Measurements from ENCODE around the gene AHNAK.

AHNAK gene

DNA sequence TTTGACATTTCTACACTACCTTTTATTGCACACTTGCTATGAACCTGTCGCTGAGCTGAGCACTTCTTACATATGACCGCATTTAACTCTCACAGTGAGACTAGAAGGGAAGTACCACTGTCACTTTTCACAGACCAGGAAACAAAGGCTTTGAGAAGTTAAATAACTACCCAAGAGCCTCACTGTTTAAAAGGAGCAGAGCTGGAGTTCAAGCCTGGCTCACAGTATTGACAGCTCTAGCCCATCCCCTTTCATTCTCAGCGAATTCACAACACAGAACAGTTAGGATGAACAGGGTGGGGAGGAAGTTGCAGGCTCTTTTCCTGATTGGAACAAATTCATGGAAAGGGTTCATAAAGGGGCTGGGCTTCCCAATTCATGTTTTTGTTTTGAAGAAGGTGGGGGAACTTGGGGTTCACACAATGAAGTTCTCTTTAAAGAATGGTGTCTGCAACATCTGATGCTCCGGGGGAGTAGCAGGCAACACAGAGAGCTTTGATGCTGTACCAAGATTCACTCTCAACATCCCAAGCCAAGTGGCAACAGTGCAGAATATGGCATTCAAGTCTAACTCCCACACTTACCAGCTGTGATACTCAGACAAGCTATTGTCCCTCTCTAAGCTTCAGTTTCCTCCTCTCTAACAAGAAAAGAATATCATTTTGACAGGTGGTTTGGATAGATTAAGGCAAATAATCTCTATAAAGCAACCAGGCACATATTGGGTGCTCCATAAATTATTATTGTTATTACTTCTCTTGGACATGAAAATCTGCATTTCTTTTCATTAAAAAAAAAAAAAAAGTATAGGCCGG lies 110.6 kb downstream of the AHNAK start:
- DNase-seq (ENCODE audit: low read depth) = no peak

DNA sequence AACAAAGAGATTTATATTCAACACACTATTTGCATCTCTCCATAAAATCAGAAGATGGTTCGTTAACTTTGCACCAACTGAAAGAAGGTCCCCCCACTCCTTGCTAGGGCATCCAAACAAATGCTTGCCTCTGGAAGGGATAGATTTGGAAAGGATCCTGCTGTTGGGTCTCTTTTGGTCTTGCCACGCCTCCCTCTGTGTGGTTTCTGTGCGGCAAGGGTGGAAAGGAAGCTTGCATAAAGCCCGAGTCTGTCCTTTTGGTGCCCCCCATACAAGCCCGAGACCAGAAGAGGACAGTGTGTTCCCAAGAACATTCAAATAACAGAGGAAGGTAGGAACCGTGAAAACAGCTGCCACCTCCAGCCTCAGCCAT lies 112.7 kb downstream of the AHNAK start:
- DNase-seq (ENCODE audit: low read depth) = no peak

GRCh38 chr11:62433141-62433903 lies 113.3 kb downstream of the AHNAK start:
- no peak for DNase-seq (ENCODE audit: low read depth)

GRCh38 chr11:62432695-62433094 lies 113.9 kb downstream of the AHNAK start:
- DNase-seq (ENCODE audit: low read depth) = no peak

GRCh38 chr11:62431171-62431901 lies 115.3 kb downstream of the AHNAK start:
- no peak for DNase-seq (ENCODE audit: low read depth)

- no peak for DNase-seq (ENCODE audit: low read depth)
These were observed 116.2 kb downstream of the AHNAK start for GRCh38 chr11:62430425-62430824.

DNA sequence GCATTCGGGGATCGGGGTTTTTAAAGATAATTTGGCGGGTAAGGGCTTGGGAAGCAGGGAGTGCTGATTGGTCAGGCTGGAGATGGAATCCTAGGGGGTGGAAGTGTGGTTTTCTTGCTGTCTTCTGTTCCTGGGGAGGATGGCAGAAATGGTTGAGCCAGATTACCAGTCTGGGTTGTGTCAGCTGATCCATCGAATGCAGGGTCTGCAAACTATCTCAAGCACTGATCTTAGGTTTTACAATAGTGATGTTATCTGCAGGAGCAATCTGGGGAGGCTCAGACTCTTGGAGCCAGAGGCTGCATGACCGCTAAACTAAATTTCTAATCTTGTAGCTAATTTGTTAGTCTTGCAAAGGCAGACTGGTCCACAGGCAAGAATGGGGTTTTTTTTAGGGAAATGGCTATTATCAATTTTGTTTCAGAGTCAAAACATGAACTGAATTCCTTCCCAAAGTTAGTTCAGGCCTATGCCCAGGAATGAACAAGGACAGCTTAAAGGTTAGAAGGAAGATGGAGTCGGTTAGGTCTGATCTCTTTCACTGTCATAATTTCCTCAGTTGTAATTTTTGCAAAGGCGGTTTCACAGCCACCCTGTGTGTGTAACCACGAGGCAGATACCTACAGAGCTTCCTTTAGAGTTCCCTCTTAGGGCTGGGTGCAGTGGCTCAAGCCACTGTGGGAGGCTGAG lies 117.6 kb downstream of the AHNAK start:
- DNase-seq (ENCODE audit: low read depth) = no peak

DNA sequence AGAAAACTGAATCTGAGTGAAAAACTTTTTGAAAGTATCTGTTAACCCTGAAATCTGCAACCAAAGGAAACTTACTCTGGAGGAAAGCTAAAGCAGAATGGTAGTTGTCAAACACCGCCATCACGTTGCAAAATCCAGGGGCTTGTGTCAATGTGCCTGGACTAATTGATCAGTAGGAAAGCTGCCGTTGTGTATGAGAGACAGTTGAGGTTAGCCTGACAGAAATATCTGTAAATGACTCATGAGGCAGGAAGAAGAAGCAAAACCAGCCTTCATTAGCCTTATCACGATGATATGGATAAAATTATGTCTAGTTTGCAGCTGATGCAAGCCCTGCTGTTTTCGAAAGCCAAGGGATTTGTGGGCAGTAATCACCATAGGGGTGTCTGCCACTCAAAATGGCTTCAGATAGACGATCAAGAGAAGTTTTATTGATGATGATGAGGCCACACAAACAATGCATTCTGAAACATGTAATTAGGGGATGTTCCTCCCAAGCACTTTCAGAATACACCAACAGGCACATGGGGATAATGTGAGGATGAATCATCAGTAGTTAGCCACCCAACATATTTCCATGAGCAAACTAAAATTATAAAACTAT lies 118.9 kb downstream of the AHNAK start:
- DNase-seq (ENCODE audit: low read depth) = no peak

GRCh38 chr11:62423012-62423411 lies 123.6 kb downstream of the AHNAK start:
- no peak for DNase-seq (ENCODE audit: low read depth)

GRCh38 chr11:62421996-62422395 lies 124.6 kb downstream of the AHNAK start:
- DNase-seq (ENCODE audit: low read depth) = no peak

DNA sequence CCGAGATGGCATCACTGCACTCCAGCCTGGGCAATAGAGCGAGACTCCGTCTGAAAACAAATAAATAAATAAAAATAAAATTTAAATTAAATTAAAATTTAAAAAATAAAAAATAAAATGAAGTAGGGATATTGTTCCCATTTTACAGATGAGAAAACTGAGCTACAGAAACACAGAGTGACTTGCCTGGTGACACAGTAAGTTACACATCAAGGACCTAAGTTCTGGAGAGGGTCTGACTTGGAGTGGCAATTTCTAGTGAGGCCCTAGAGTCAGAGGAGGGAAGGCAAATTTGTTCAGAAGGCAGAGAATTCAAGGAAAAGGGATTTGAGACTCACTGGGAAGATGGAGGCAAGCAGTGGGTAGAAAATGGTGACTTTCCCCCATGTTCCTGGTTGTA lies 125.7 kb downstream of the AHNAK start:
- no peak for DNase-seq (ENCODE audit: low read depth)

DNA sequence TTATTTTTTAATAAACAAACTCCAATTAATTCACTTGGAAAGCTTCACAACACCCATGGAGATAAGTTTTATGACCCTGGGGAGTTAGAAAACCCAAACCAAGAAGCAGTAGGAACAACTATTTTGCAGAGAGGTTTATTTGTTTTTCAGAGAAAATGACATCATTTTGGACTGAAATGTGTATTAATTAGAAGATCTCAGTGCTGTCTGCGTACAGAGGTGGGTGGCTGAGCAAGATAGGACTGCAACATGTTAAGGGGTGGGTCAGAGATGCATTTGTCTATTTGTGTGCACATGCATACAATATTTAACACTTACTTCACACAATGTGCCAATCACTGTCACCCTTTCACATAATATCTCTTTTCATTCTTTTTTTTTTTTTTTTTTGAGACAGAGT lies 126.7 kb downstream of the AHNAK start:
- no peak for DNase-seq (ENCODE audit: low read depth)

GRCh38 chr11:62419314-62419929 lies 127.2 kb downstream of the AHNAK start:
- DNase-seq (ENCODE audit: low read depth) = no peak

DNA sequence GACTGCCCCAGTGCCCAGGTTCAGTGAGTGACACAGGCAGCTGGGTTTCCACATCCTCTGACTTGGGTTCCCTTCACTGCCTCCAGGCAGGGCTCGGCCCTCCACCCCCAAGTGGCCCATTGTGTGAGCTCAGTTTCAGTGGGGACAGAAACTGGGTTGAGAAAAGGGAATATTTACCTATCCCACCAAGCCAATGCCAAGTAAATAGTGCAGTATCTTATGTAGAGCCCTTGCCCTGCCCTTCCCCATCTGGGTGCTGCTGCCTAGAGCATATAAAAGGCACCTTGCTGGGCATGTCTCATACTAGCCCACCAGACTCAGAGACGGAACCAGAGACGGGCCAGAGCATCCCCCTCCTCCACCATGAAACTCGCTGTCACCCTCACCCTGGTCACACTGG lies 127.9 kb downstream of the AHNAK start, which contains the start of gene SCGB1A1:
SCGB1A1 (plus strand) TSS at position 301 of the 400 bp plus-strand sequence; CDS start at position 364, 63 bp downstream.
- DNase-seq (ENCODE audit: low read depth) = no peak

DNA sequence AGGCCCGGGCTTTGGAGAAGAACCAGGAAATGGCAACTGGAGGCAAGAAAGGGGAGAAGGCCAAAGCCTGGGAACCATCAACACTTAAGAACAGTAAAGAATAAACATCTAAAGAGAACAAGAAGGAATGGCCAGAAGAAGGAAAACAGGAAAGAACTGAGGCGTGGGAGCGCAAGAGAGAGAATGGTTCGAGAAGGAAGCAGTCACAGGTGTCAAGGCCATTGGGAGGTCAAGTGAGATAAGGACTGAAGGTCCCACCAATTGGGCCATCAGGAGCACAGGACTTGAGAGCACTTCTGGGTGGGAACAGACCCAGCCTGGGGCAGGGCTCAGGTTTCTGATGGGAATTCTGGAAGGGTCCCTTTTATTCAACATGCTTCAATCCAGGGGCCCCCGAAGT lies 128.5 kb downstream of the AHNAK start:
- DNase-seq (ENCODE audit: low read depth) = no peak

- DNase-seq (ENCODE audit: low read depth) = no peak
These were observed 130.0 kb downstream of the AHNAK start for GRCh38 chr11:62416596-62416995.

DNA sequence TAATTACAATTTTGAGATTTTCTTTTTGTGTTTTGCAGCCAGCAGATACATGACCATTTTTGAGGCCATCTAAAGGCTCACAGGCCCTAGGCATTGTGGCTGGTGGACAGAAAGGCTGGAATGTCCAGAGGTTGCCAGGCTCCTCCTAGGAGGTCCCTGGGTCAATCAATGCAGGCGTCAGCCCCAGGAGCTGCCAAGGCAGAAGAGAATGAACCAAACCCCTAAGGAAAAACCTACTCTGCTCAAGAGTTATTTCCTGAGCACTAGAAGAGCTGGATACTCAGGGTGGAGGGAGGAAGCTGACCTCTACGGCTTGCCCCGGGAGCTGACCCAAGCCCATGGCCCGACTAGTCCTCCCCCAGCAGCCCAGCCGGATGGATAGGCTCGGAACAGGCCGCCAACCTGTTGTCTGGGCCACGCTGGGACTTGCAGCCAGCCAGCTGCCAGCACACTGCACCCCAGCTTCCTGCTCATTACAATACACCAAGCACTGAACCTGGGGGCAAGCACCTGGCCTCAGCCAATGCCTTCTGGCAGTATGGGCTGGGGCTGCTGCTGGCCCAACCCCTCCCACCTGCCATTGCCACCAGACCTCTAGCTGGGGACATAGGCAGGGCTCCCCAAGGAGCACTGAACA lies 133.4 kb downstream of the AHNAK start:
- no peak for DNase-seq (ENCODE audit: low read depth)

DNA sequence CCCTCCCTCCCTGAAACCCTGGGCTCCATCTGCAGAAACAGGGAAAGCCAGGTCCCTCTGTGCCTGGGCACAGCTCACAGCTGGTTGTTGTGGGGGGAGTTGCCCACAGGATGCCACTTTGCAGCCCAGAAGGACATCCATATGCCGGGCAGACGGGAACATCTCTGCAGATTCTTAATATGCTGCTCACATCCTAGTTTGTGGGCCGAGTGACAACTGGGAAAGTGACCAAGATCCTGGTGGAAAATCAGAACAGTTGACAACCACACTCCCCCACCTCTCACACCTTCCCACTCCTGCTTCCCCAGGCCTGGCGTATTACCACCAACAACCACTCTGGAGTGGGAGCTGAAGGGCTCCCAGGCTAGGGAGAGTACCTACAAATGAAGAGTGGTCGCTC lies 135.1 kb downstream of the AHNAK start:
- DNase-seq (ENCODE audit: low read depth) = no peak

DNA sequence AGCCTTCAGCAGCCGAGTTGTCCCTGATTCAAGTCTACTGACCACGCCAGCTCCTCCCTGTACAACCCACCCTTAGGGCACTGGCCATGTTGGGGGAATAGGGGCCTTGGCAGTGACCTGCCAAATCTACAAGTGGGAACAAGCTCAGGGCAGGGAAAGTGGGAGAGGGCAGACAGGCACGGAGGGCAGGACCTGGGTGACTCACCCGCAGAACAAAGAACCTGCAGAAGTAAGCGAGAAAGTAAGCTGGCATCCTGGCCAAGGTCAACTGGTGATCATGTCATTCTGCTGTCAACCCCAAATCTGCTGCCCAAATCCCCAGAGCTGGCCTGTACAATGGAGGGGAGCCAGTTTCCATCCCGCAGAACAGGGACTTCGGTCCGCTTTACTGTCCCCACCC lies 135.6 kb downstream of the AHNAK start:
- no peak for DNase-seq (ENCODE audit: low read depth)

GRCh38 chr11:62409831-62410230 lies 136.8 kb downstream of the AHNAK start:
- no peak for DNase-seq (ENCODE audit: low read depth)

DNA sequence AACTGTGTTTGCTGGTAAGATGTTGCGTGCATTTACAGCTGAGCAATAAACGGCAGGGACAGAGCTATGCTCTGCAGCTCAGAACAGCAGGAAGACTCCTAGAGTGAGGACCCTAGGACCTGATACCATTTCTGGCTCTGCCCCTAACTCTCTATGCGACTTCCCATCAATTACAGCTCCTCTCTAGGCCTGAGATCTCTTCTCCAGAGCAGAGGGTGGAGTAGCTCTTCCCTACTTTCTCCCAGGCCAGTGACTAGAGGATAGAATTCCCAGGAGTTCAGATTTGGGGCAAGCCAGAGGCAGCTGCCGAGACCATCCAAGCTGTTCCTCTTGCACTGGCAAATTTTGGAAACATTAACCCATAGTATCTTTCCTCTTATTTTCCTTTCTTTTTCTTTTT lies 140.6 kb downstream of the AHNAK start:
- DNase-seq (ENCODE audit: low read depth) = no peak

Data from activated T-cell treated with anti-CD3 and anti-CD28 coated beads for 48 hours (primary cell).